Neural progenitor cell (in vitro differentiated cells): Measurements from ENCODE around the gene ITGA1. TPM values are rescaled to one million over a fixed set of nuclear protein-coding genes. Genes with fewer than 3 reads are reported as not detected.

ENCODE experiments used
- DNase-seq: peaks from one replicate; pipeline ENCODE4 v3.0.0-alpha.2; 2016; ENCODE audit warnings: low spot score
- H2AFZ ChIP-seq: fragments of 200-600 bp; sonication (generic); replicated peaks from 2 replicates; pipeline ENCODE4 v1.6.1; 2016; ENCODE audit warnings: antibody characterized with exemption
- H3F3A ChIP-seq: fragments of 200-600 bp; sonication (generic); 2 replicates; pipeline ENCODE4 v1.6.1; 2016; ENCODE audit warnings: antibody characterized with exemption, low read depth
- H3K27ac ChIP-seq: fragments of 200-600 bp; sonication (generic); 2 replicates; pipeline ENCODE4 v1.5.1; 2016; ENCODE audit warnings: mild to moderate bottlenecking
- H3K27me3 ChIP-seq: fragments of 200-600 bp; sonication (generic); 2 replicates; pipeline ENCODE4 v1.6.1; 2016; ENCODE audit warnings: mild to moderate bottlenecking, moderate library complexity
- H3K36me3 ChIP-seq: fragments of 200-600 bp; sonication (generic); 2 replicates; pipeline ENCODE4 v1.5.1; 2016
- H3K4me1 ChIP-seq: fragments of 200-600 bp; sonication (generic); 2 replicates; pipeline ENCODE4 v1.6.1; 2016; ENCODE audit warnings: mixed run types
- H3K4me2 ChIP-seq: fragments of 200-600 bp; sonication (generic); 2 replicates; pipeline ENCODE4 v1.6.1; 2016
- H3K4me3 ChIP-seq: fragments of 200-600 bp; sonication (generic); 2 replicates; pipeline ENCODE4 v1.5.1; 2016
- H3K79me2 ChIP-seq: fragments of 200-600 bp; sonication (generic); 2 replicates; pipeline ENCODE4 v1.6.1; 2016; ENCODE audit warnings: low read depth
- H3K9ac ChIP-seq: fragments of 200-600 bp; sonication (generic); 2 replicates; pipeline ENCODE4 v1.6.1; 2016
- H3K9me3 ChIP-seq: fragments of 200-600 bp; sonication (generic); 2 replicates; pipeline ENCODE4 v1.5.1; 2016; ENCODE audit warnings: low read depth
- H4K20me1 ChIP-seq: fragments of 200-600 bp; sonication (generic); 2 replicates; pipeline ENCODE4 v1.6.1; 2016; ENCODE audit warnings: low read depth
- H3K27ac Mint-ChIP-seq: 3 replicates; pipeline ENCODE4 v1.8.0; 2021; ENCODE audit warnings: mixed read lengths
- H3K27me3 Mint-ChIP-seq: 2 replicates; pipeline ENCODE4 v1.8.0; 2022; ENCODE audit warnings: low read depth, mild to moderate bottlenecking, inconsistent platforms, moderate library complexity, mixed read lengths; ENCODE audit not compliant: insufficient read depth
- H3K36me3 Mint-ChIP-seq: 3 replicates; pipeline ENCODE4 v1.8.0; 2021; ENCODE audit warnings: mixed read lengths
- H3K4me1 Mint-ChIP-seq: 3 replicates; pipeline ENCODE4 v1.8.0; 2021; ENCODE audit warnings: mixed read lengths
- H3K4me3 Mint-ChIP-seq: 3 replicates; pipeline ENCODE4 v1.8.0; 2021; ENCODE audit warnings: mild to moderate bottlenecking, moderate library complexity, mixed read lengths
- H3K9me3 Mint-ChIP-seq: 3 replicates; pipeline ENCODE4 v1.8.0; 2020; ENCODE audit warnings: mixed read lengths
- CTCF ChIP-seq: fragments of 200-600 bp; sonication (generic); IDR thresholded peaks from 2 replicates; pipeline ENCODE4 v1.5.1; 2017; ENCODE audit warnings: antibody characterized with exemption, mild to moderate bottlenecking
- EZH2 ChIP-seq: fragments of 200-600 bp; sonication (generic); IDR thresholded peaks from 2 replicates; pipeline ENCODE4 v1.6.1; 2017; ENCODE audit warnings: antibody characterized with exemption, mild to moderate bottlenecking, moderate library complexity
- EZH2phosphoT487 ChIP-seq: fragments of 200-600 bp; sonication (generic); IDR thresholded peaks from 2 replicates; pipeline ENCODE4 v1.6.1; 2017; ENCODE audit warnings: antibody characterized with exemption
- total RNA-seq: library from RNA; depleted of rRNA; stranded (reverse); fragments of >200 nt; gene quantifications from 2 replicates; pipeline ENCODE4 v1.2.3, GENCODE V29; 2015; ENCODE audit warnings: low replicate concordance

The ITGA1 gene
- total RNA-seq, 1 donor from 2014 or later = 2.2 TPM

DNA sequence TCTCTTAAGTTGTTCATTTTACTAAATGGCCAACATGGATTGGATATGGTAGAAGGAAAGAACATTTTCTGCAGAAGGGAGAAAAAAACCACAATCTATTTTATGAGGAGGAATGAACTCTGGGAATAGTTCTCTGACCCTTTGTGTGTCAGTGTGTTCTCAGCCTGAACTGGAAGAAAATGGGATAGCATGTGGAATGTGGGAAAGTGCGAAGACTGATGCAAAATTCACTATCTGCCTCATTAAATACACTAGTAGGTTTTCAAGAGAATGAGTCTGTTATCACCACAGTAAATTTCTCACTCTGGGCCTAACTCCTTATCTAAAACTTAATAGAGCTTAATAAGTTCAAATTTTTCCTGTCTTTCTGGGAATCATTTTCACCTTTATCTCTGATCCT is 22.7 kb downstream of the ITGA1 start:
- DNase-seq = no peak
- no peaks in the 10 kb centered on the region for H3K79me2 ChIP-seq
- no peaks in the 10 kb centered on the region for H4K20me1 ChIP-seq
- Mint-ChIP-seq H3K9me3 (no peaks in the 10 kb centered on the region), H3K36me3 (no peaks in the 10 kb centered on the region), H3K4me3 (no peak overlapping the region), H3K27ac (no peak overlapping the region), H3K27me3 (no peaks in the 10 kb centered on the region), H3K4me1 (no peaks in the 10 kb centered on the region)
- TF ChIP-seq EZH2phosphoT487 (no peak), CTCF (no peak), EZH2 (no peak)
- no peaks in the 10 kb centered on the region for H3F3A ChIP-seq
- H3K27ac ChIP-seq = no peak overlapping the region
- H3K4me1 ChIP-seq = no peaks in the 10 kb centered on the region
- no peaks in the 10 kb centered on the region for H3K36me3 ChIP-seq
- H2AFZ ChIP-seq = no peak overlapping the region
- H3K9me3 ChIP-seq = no peaks in the 10 kb centered on the region
- H3K27me3 ChIP-seq = no peaks in the 10 kb centered on the region
- H3K4me2 ChIP-seq = no peak overlapping the region
- no peak overlapping the region for H3K4me3 ChIP-seq
- no peak overlapping the region for H3K9ac ChIP-seq

DNA sequence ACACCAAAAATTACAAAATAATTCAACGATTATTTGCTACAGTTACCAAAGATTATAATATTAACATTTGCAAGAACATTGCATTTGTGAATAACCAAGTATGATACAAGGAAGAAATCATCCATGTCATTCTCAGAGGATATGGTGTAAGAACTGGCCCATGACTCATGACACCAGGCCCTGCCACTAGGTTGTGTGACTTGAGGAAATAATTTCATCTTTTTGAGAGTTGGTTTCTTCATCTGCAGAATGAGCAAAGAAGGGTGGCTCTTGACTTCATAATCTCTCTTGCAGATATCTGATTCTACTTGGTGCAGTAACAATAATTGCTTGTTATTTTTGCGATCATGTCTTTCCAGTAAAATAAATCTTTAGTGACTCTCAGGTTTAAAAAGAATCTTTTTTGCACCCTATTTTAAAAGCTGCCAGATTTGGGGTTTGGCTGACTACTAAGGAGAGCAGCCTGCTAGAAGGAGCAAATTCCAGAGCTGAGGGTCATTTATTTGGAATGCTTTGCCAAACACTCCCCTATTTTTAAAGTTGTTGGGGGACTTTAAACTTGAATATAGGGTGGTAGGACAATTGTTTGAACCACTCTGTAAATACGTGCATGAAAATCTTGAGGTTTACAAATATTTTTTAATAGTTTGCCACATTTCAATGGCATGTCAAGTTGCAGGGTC is 23.5 kb downstream of the ITGA1 start:
- no peak overlapping the region for H3K27ac Mint-ChIP-seq
- no peaks in the 10 kb centered on the region for H3K4me1 ChIP-seq
- no peaks in the 10 kb centered on the region for H3F3A ChIP-seq
- H3K4me3 ChIP-seq = no peak overlapping the region
- H3K36me3 Mint-ChIP-seq = no peaks in the 10 kb centered on the region
- H4K20me1 ChIP-seq = no peaks in the 10 kb centered on the region
- no peaks in the 10 kb centered on the region for H3K27me3 ChIP-seq
- H3K4me1 Mint-ChIP-seq = no peaks in the 10 kb centered on the region
- no peaks in the 10 kb centered on the region for H3K9me3 ChIP-seq
- no peak overlapping the region for H3K27ac ChIP-seq
- H3K79me2 ChIP-seq = no peaks in the 10 kb centered on the region
- H3K4me2 ChIP-seq = no peak overlapping the region
- H3K9me3 Mint-ChIP-seq = no peaks in the 10 kb centered on the region
- H2AFZ ChIP-seq = no peak overlapping the region
- no peaks in the 10 kb centered on the region for H3K36me3 ChIP-seq
- DNase-seq = no peak
- H3K4me3 Mint-ChIP-seq = no peak overlapping the region
- no peaks in the 10 kb centered on the region for H3K27me3 Mint-ChIP-seq
- TF ChIP-seq EZH2 = no peak
- TF ChIP-seq CTCF = no peak
- no peak for TF ChIP-seq EZH2phosphoT487
- no peak overlapping the region for H3K9ac ChIP-seq

DNA sequence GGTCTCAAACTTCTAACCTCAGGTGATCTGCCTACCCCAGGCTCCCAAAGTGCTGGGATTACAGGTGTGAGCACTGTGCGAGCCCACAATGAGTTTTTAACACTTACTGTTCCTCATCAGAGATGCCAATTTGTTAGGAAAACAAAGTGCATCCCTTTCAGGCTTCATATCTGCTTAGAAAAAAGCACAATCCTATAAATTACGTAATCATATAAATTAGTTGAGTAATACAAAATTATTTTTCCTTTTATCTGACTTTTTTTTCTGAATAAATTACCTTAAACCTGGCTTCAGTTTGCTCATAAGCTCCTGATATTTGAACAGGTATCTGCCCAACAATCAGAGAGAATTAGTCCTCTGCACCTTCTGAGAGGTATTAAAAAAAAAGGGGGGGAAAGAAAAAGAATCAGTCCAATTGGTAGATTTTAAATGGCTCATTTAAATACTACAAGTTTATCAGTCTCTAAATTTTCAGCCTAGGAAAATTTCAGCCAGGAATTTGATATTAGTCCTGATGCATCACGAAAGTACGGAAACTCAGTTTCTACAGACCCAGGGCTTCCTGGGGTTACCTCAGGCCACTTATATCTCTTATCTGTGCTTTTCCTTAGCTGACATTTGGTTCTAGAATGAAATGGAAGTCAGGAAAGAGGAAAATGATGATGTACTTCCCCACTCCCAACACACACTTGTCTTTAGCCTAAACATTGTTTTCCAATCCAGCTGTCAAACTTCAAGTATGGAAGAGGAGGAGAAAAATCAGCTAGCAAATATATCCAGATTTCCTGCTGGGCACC is 26.8 kb downstream of the ITGA1 start:
- peaks cover 18% of the 10 kb centered on the region for H3K4me1 ChIP-seq
- no peak overlapping the region for H3K9ac ChIP-seq
- Mint-ChIP-seq H3K4me1 (no peaks in the 10 kb centered on the region), H3K4me3 (no peak overlapping the region), H3K27me3 (no peaks in the 10 kb centered on the region), H3K36me3 (no peaks in the 10 kb centered on the region), H3K9me3 (no peaks in the 10 kb centered on the region), H3K27ac (no peak overlapping the region)
- no peak overlapping the region for H3K4me3 ChIP-seq
- H3K27me3 ChIP-seq = no peaks in the 10 kb centered on the region
- no peak overlapping the region for H2AFZ ChIP-seq
- no peak for DNase-seq
- H3F3A ChIP-seq = peaks cover 12% of the 10 kb centered on the region
- H3K79me2 ChIP-seq = no peaks in the 10 kb centered on the region
- H3K9me3 ChIP-seq = no peaks in the 10 kb centered on the region
- H3K36me3 ChIP-seq = no peaks in the 10 kb centered on the region
- no peak for TF ChIP-seq CTCF
- TF ChIP-seq EZH2 = no peak
- no peak for TF ChIP-seq EZH2phosphoT487
- no peak overlapping the region for H3K27ac ChIP-seq
- H4K20me1 ChIP-seq = no peaks in the 10 kb centered on the region
- H3K4me2 ChIP-seq = no peak overlapping the region
